Osteoblast (primary cell): ENCODE measurements around the gene SCGB2B2. TPM values are rescaled to one million over a fixed set of nuclear protein-coding genes. Genes with fewer than 3 reads are reported as not detected.
A peak's percentile ranks its signal among the peaks of the same experiment; 100 is the strongest.

ENCODE experiments used
- DNase-seq: peaks from one replicate; pipeline ENCODE4 v3.0.0; 2011; ENCODE audit warnings: low spot score, mixed read lengths; ENCODE audit not compliant: insufficient read length; ENCODE audit errors: missing footprints
- H2AFZ ChIP-seq: 2 replicates; pipeline ENCODE4 v1.6.0; 2011; ENCODE audit warnings: mild to moderate bottlenecking, low read length
- H3K27ac ChIP-seq: 2 replicates; pipeline ENCODE4 v1.5.1; 2011; ENCODE audit warnings: mild to moderate bottlenecking, low read depth, low read length, moderate library complexity
- H3K27me3 ChIP-seq: 2 replicates; pipeline ENCODE4 v1.6.0; 2012; ENCODE audit warnings: mild to moderate bottlenecking, control low read depth, inconsistent platforms, low read length, moderate library complexity; ENCODE audit not compliant: insufficient read depth
- H3K36me3 ChIP-seq: 2 replicates; pipeline ENCODE4 v1.5.1; 2011; ENCODE audit warnings: mild to moderate bottlenecking, low read length, control low read depth, moderate library complexity; ENCODE audit not compliant: insufficient read depth
- H3K4me1 ChIP-seq: 2 replicates; pipeline ENCODE4 v1.5.1; 2011; ENCODE audit warnings: mild to moderate bottlenecking, low read length, control low read depth, moderate library complexity; ENCODE audit not compliant: insufficient read depth
- H3K4me2 ChIP-seq: 2 replicates; pipeline ENCODE4 v1.6.0; 2011; ENCODE audit warnings: mild to moderate bottlenecking, low read length; ENCODE audit not compliant: insufficient read depth
- H3K4me3 ChIP-seq: fragments of 200-600 bp; sonication (generic); 3 replicates; pipeline ENCODE4 v1.5.1; 2012; ENCODE audit warnings: mild to moderate bottlenecking, low read length, inconsistent platforms; ENCODE audit not compliant: insufficient read depth
- H3K79me2 ChIP-seq: 2 replicates; pipeline ENCODE4 v1.6.0; 2012; ENCODE audit warnings: mild to moderate bottlenecking, low read length, control low read depth, inconsistent platforms; ENCODE audit not compliant: insufficient read depth
- H3K9me3 ChIP-seq: 2 replicates; pipeline ENCODE4 v1.5.1; 2011; ENCODE audit warnings: low read depth, low read length, control low read depth
- H4K20me1 ChIP-seq: 2 replicates; pipeline ENCODE4 v1.6.0; 2012; ENCODE audit warnings: mild to moderate bottlenecking, low read length, control low read depth; ENCODE audit not compliant: insufficient read depth
- total RNA-seq: library from RNA; depleted of rRNA; stranded (reverse); fragments of >200 nt; gene quantifications from 2 replicates; pipeline ENCODE4 v1.2.3, GENCODE V29; 2012
- TF ChIP-seq, protein P1 (sequence below): IDR thresholded peaks from 2 replicates; pipeline ENCODE4 v1.5.1; 2011; ENCODE audit warnings: mild to moderate bottlenecking, low read depth, low read length, moderate library complexity; ENCODE audit errors: extremely low read depth

The SCGB2B2 gene
- total RNA-seq, 1 donor, result 0.36 TPM

- H3K9me3 ChIP-seq, result no peaks in the 10 kb centered on the region
- TF ChIP-seq, protein P1, sequence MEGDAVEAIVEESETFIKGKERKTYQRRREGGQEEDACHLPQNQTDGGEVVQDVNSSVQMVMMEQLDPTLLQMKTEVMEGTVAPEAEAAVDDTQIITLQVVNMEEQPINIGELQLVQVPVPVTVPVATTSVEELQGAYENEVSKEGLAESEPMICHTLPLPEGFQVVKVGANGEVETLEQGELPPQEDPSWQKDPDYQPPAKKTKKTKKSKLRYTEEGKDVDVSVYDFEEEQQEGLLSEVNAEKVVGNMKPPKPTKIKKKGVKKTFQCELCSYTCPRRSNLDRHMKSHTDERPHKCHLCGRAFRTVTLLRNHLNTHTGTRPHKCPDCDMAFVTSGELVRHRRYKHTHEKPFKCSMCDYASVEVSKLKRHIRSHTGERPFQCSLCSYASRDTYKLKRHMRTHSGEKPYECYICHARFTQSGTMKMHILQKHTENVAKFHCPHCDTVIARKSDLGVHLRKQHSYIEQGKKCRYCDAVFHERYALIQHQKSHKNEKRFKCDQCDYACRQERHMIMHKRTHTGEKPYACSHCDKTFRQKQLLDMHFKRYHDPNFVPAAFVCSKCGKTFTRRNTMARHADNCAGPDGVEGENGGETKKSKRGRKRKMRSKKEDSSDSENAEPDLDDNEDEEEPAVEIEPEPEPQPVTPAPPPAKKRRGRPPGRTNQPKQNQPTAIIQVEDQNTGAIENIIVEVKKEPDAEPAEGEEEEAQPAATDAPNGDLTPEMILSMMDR, result no peak
- no peaks in the 10 kb centered on the region for H3K4me1 ChIP-seq
- DNase-seq, result no peak
- H2AFZ ChIP-seq, result no peak overlapping the region
- no peak overlapping the region for H3K4me2 ChIP-seq
- no peaks in the 10 kb centered on the region for H3K27me3 ChIP-seq
- no peak overlapping the region for H3K27ac ChIP-seq
- no peaks in the 10 kb centered on the region for H3K36me3 ChIP-seq
- H4K20me1 ChIP-seq, result no peaks in the 10 kb centered on the region
- no peak overlapping the region for H3K4me3 ChIP-seq
- H3K79me2 ChIP-seq, result peaks cover 3% of the 10 kb centered on the region
Measured at GRCh38 chr19:34664168-34664567, 12.8 kb downstream of the SCGB2B2 start.

DNA sequence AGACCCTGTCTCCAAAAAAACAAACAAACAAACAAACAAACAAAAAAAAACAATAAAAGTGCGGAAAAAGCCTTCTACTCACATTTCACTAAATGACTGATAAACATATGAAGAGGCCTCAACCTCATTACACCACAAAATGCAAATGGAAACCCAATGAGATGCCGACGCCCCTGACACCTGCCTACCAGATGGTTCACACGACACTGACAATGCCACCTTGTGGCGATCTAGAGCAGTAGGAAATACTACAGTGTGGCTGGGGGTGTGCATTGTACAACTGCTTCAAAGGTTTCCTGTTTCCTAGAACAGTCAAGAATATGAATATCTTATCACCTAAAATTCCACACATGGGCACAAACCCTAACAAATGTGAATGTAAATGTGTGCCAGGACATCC lies 14.0 kb downstream of the SCGB2B2 start:
- H3K4me3 ChIP-seq, result no peak overlapping the region
- no peak overlapping the region for H3K27ac ChIP-seq
- H3K4me2 ChIP-seq, result no peak overlapping the region
- no peak overlapping the region for H2AFZ ChIP-seq
- H3K27me3 ChIP-seq, result no peaks in the 10 kb centered on the region
- no peaks in the 10 kb centered on the region for H3K36me3 ChIP-seq
- no peak for DNase-seq
- no peaks in the 10 kb centered on the region for H3K9me3 ChIP-seq
- H4K20me1 ChIP-seq, result no peaks in the 10 kb centered on the region
- H3K4me1 ChIP-seq, result no peaks in the 10 kb centered on the region
- TF ChIP-seq, protein P1, result no peak
- peaks cover 3% of the 10 kb centered on the region for H3K79me2 ChIP-seq

DNA sequence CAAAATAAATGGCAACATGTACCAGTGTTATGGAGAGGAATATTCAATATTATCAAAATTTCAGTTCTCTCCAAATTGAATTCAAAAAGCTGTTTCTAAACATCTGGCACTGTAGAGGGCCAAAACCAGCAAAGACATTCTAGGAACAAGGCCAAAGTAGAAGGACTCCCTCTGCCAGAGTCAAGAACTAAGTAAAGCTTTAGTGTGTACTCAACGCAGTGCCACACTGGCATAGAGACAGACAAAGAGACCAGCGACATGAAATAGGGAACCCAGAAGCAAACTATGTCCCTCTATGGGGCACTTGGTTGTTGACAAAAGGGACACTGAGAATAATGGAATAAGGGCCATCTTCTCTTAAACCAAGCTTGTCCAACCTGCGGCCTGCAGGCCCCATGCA lies 15.6 kb downstream of the SCGB2B2 start:
- H3K36me3 ChIP-seq, result no peaks in the 10 kb centered on the region
- no peaks in the 10 kb centered on the region for H3K27me3 ChIP-seq
- no peak overlapping the region for H2AFZ ChIP-seq
- H4K20me1 ChIP-seq, result no peaks in the 10 kb centered on the region
- peak; percentile 43 for DNase-seq
- no peak overlapping the region for H3K4me2 ChIP-seq
- no peaks in the 10 kb centered on the region for H3K79me2 ChIP-seq
- no peak overlapping the region for H3K27ac ChIP-seq
- TF ChIP-seq, protein P1, result no peak
- no peaks in the 10 kb centered on the region for H3K9me3 ChIP-seq
- no peaks in the 10 kb centered on the region for H3K4me1 ChIP-seq
- H3K4me3 ChIP-seq, result no peak overlapping the region

DNA sequence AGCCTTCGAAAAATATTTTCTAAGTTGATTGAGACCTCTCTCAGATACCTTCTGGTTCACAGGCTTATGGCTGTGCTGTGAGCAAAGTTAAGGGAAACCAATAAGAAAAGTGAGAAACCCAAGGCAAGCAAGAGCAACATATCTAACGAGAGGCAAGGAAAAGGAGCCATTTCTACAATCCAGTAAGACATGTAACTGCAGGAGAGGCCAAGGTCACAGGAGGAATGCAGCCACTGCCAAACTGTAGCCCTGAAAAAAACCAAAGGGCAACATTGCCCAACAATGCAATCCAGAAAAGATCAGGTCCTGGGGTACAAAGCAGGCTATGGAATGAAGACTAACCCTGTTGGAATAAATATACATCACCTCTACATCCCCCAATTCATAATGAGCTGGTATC lies 21.3 kb downstream of the SCGB2B2 start:
- Histone ChIP-seq H3K79me2 (no peaks in the 10 kb centered on the region), H3K4me3 (no peak overlapping the region), H3K4me1 (no peaks in the 10 kb centered on the region), H3K27me3 (no peaks in the 10 kb centered on the region), H2AFZ (no peak overlapping the region), H3K4me2 (no peak overlapping the region), H3K36me3 (no peaks in the 10 kb centered on the region), H3K9me3 (no peaks in the 10 kb centered on the region), H3K27ac (no peak overlapping the region), H4K20me1 (no peaks in the 10 kb centered on the region)
- TF ChIP-seq, protein P1, result no peak
- no peak for DNase-seq
